Calu3 (cell line): ENCODE data around the gene BOLL. TPM values are rescaled to one million over a fixed set of nuclear protein-coding genes. Genes with fewer than 3 reads are reported as not detected.
"Not testable (repeated sequence)": the region's sequence is repeated elsewhere in the genome, so short reads cannot be mapped to it uniquely, and the experiment has no call there.

Source experiments
- BruUV-seq: library from RNA; stranded (reverse); fragments of 400-500 nt; replicated peaks from 2 replicates; lab custom pipeline; 2021; lab: Mats Ljungman, UMichigan
- CTCF ChIA-PET: fragments of 300-600 bp; sonication (Branson Sonifier 250); formaldehyde crosslinking; loops from one replicate; lab custom pipeline; 2022; ENCODE audit warnings: antibody characterized with exemption; lab: Charles Lee
- DNase-seq: peaks from one replicate; pipeline ENCODE4 v3.0.0; 2022
- H3K27ac Mint-ChIP-seq: one replicate; pipeline ENCODE4 v1.8.0; 2022; ENCODE audit warnings: mixed read lengths; ENCODE audit not compliant: unreplicated experiment
- H3K27me3 Mint-ChIP-seq: one replicate; pipeline ENCODE4 v1.8.0; 2022; ENCODE audit warnings: mixed read lengths; ENCODE audit not compliant: unreplicated experiment
- H3K36me3 Mint-ChIP-seq: one replicate; pipeline ENCODE4 v1.8.0; 2022; ENCODE audit warnings: mild to moderate bottlenecking, moderate library complexity, mixed read lengths; ENCODE audit not compliant: insufficient read depth, unreplicated experiment
- H3K4me1 Mint-ChIP-seq: one replicate; pipeline ENCODE4 v1.8.0; 2022; ENCODE audit warnings: mild to moderate bottlenecking, low read depth, mixed read lengths; ENCODE audit not compliant: unreplicated experiment
- H3K4me3 Mint-ChIP-seq: one replicate; pipeline ENCODE4 v1.8.0; 2022; ENCODE audit warnings: mild to moderate bottlenecking, low read depth, moderate library complexity, mixed read lengths; ENCODE audit not compliant: unreplicated experiment
- H3K9me3 Mint-ChIP-seq: one replicate; pipeline ENCODE4 v1.8.0; 2022; ENCODE audit warnings: low read depth, mixed read lengths; ENCODE audit not compliant: unreplicated experiment
- CTCF ChIP-seq: fragments of 200-600 bp; IDR thresholded peaks from one replicate; pipeline ENCODE4 v1.8.0; 2022; ENCODE audit warnings: antibody characterized with exemption; ENCODE audit not compliant: unreplicated experiment
- intact Hi-C: fragments of 100-400 bp; cut with micrococcal nuclease; formaldehyde crosslinking; loops from one replicate; pipeline ENCODE4 v1.10.0; 2022; ENCODE audit not compliant: unreplicated experiment
- total RNA-seq: library from RNA; stranded (reverse); gene quantifications from 2 replicates; pipeline ENCODE4 v1.2.3, GENCODE V29; 2022

Gene BOLL
- total RNA-seq, 1 experiment from 2014 or later: not detected

GRCh38 chr2:197705121-197705911, 79.8 kb downstream of the BOLL start, which contains the start of gene MARS2:
MARS2 (plus strand) TSS chr2:197705369; CDS start chr2:197705406, 37 bp downstream.
- DNase-seq: peak; percentile 92
- CTCF ChIA-PET: interaction anchor here (0.9 kb wide), 1 partner anchor 205 kb away, joined by 3 read pairs; the partner anchor contains the start of genes HSPD1 and HSPE1
- H3K36me3 Mint-ChIP-seq: peaks cover 32% of the 10 kb centered on the region

GRCh38 chr2:197704434-197705120, 80.5 kb downstream of the BOLL start:
- Mint-ChIP-seq H3K27me3 (no peaks in the 10 kb centered on the region), H3K27ac (peak overlapping the region; percentile 80), H3K4me1 (peaks cover 22% of the 10 kb centered on the region), H3K36me3 (peaks cover 32% of the 10 kb centered on the region), H3K9me3 (no peaks in the 10 kb centered on the region), H3K4me3 (peak overlapping the region; percentile 89)
- intact Hi-C loops: loop anchor here (5.0 kb wide), 2 partner anchors 207 to 593 kb away; partner anchors contain the start of gene HSPD1
- CTCF ChIA-PET: interaction anchor here (0.9 kb wide), 1 partner anchor 205 kb away, joined by 3 read pairs; the partner anchor contains the start of genes HSPD1 and HSPE1
- no TSS peak for BruUV-seq
- TF ChIP-seq CTCF: no peak
- no peak for DNase-seq

More at GRCh38 chr2:197705121-197705911, 79.8 kb downstream of the BOLL start, which contains the start of gene MARS2:
- peak within 1 kb of the TSS; percentile 89 for H3K4me3 Mint-ChIP-seq
- H3K9me3 Mint-ChIP-seq: no peaks in the 10 kb centered on the region
- intact Hi-C loops: loop anchor here (5.0 kb wide), 2 partner anchors 208 to 592 kb away; partner anchors contain the start of gene HSPD1
- no peak for TF ChIP-seq CTCF
- TSS peak; percentile 37 for BruUV-seq
- peak within 1 kb of the TSS; percentile 80 for H3K27ac Mint-ChIP-seq
- peaks cover 27% of the 10 kb centered on the region for H3K4me1 Mint-ChIP-seq
- no peaks in the 10 kb centered on the region for H3K27me3 Mint-ChIP-seq

GRCh38 chr2:197700960-197701359, 84.2 kb downstream of the BOLL start:
- peaks cover 15% of the 10 kb centered on the region for H3K36me3 Mint-ChIP-seq
- no peak for TF ChIP-seq CTCF
- intact Hi-C loops: no loop called here
- no peak overlapping the region for H3K4me3 Mint-ChIP-seq
- BruUV-seq: no TSS peak
- peaks cover 17% of the 10 kb centered on the region for H3K4me1 Mint-ChIP-seq
- no peaks in the 10 kb centered on the region for H3K27me3 Mint-ChIP-seq
- CTCF ChIA-PET: no interaction called here
- no peak overlapping the region for H3K27ac Mint-ChIP-seq
- no peaks in the 10 kb centered on the region for H3K9me3 Mint-ChIP-seq
- DNase-seq: no peak

GRCh38 chr2:197699724-197700123, 85.4 kb downstream of the BOLL start:
- H3K27ac Mint-ChIP-seq, H3K36me3 Mint-ChIP-seq, H3K27me3 Mint-ChIP-seq, BruUV-seq, H3K4me3 Mint-ChIP-seq, H3K9me3 Mint-ChIP-seq, CTCF ChIA-PET, intact Hi-C loops, DNase-seq: not testable (repeated sequence)
- peaks cover 13% of the 10 kb centered on the region for H3K4me1 Mint-ChIP-seq

DNA sequence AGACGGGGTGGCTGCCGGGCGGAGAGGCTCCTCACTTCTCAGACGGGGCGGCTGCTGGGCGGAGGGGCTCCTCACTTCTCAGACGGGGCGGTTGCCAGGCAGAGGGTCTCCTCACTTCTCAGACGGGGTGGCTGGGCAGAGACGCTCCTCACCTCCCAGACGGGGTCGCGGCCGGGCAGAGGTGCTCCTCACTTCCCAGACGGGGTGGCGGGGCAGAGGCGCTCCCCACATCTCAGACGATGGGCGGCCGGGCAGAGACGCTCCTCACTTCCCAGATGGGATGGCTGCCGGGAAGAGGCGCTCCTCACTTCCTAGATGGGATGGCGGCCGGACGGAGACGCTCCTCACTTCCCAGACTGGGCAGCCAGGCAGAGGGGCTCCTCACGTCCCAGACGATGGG, 88.5 kb downstream of the BOLL start:
- H3K27me3 Mint-ChIP-seq, H3K36me3 Mint-ChIP-seq, intact Hi-C loops, BruUV-seq, CTCF ChIA-PET, H3K4me3 Mint-ChIP-seq, H3K27ac Mint-ChIP-seq, DNase-seq, H3K4me1 Mint-ChIP-seq, H3K9me3 Mint-ChIP-seq: not testable (repeated sequence)

GRCh38 chr2:197695971-197696370, 89.1 kb downstream of the BOLL start:
- H3K27ac Mint-ChIP-seq, H3K36me3 Mint-ChIP-seq, CTCF ChIA-PET, H3K27me3 Mint-ChIP-seq, intact Hi-C loops, DNase-seq, BruUV-seq, H3K9me3 Mint-ChIP-seq, H3K4me1 Mint-ChIP-seq, H3K4me3 Mint-ChIP-seq: not testable (repeated sequence)

GRCh38 chr2:197695206-197695605, 89.9 kb downstream of the BOLL start:
- H3K27ac Mint-ChIP-seq, intact Hi-C loops, H3K4me1 Mint-ChIP-seq, H3K4me3 Mint-ChIP-seq, DNase-seq, CTCF ChIA-PET, BruUV-seq, H3K27me3 Mint-ChIP-seq, H3K36me3 Mint-ChIP-seq: not testable (repeated sequence)
- H3K9me3 Mint-ChIP-seq: peaks cover 11% of the 10 kb centered on the region
